ENCODE results near the gene PRKCB.

DNA sequence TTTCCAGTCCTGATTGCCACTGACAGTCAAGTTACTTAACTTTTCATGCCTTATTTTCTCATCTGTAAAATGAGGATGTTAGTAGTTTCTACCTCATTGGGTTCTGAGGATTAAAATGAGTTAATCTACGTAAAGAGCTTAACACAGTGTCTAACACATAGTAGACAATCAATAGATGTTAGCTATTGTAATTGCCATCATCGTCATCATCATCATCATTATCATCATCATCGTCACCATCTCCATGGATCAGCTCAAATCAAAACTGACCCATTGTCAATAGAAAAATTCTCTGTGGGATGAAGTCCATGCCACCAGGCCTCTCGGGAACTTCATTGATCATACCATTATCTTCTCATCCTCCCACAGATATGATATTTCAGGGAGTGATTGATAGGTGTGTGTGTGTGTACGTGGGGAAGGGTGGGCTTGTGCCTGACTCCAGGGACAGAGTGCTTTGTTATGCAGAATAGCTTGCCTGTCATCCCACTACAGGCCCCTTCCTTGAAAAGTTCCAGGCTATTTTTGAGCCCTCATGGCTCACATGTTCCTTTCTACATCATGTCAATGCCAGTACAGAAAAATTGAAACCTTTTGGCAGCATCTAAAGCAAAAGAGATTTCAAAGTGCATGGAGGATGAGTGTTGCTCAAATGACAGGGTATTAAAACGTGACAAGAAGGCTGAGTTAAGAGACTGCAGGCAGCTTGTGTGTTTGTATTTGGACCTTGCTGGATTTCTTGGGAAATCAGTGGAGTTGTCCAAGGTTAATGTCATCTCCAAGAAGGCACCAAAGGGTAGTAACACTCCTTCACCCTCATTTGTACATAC is 133.9 kb downstream of the PRKCB start:
- TF ChIP-seq, protein P1, sequence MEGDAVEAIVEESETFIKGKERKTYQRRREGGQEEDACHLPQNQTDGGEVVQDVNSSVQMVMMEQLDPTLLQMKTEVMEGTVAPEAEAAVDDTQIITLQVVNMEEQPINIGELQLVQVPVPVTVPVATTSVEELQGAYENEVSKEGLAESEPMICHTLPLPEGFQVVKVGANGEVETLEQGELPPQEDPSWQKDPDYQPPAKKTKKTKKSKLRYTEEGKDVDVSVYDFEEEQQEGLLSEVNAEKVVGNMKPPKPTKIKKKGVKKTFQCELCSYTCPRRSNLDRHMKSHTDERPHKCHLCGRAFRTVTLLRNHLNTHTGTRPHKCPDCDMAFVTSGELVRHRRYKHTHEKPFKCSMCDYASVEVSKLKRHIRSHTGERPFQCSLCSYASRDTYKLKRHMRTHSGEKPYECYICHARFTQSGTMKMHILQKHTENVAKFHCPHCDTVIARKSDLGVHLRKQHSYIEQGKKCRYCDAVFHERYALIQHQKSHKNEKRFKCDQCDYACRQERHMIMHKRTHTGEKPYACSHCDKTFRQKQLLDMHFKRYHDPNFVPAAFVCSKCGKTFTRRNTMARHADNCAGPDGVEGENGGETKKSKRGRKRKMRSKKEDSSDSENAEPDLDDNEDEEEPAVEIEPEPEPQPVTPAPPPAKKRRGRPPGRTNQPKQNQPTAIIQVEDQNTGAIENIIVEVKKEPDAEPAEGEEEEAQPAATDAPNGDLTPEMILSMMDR (IDR thresholded peaks at IDR 0.05) = no peak
- TF ChIP-seq POLR2A (IDR thresholded peaks at IDR 0.05) = no peak
